ENCODE data around the gene GTSE1.
"Not testable (repeated sequence)": the region's sequence is repeated elsewhere in the genome, so short reads cannot be mapped to it uniquely, and the experiment has no call there.

Gene GTSE1

DNA sequence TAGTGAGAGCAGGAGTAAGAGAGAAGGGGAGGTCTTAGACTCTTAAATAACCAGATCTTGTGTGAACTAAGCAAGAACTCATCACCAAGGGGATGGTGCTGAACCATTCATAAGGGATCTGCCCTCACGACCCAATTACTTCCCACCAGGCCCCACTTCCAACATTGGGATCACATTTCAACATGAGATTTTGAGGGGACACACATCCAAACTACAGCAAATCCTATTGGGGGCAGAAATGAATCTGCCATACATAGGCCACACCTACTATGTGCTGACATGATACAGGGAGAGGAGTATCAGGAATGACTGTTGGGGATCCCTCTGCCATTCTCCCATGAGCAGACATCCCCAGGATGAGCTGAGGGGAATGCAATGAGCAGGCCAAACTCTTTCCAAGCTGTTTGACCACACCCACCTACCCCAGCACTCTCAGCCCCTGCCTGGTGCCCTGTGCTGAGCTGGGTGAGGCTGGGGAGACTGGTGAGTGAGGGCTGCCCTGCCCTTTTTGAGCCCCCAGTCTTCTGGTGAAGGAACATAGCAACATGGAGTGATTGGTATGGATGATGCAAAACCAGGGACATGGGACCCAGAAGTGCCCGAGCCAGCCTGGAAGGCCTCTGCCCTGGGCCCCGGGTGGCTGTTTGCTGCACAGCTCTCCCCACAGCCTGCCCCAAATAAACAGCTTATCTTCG is 1.2 kb upstream of the GTSE1 start:
- DNase-seq: no peak

GRCh38 chr22:46297151-46297812 is 612 bp downstream of the GTSE1 start:
- no peak for DNase-seq

- no peak for DNase-seq
Observed at GRCh38 chr22:46299101-46299500, 2.4 kb downstream of the GTSE1 start.

- DNase-seq: no peak
Observed at GRCh38 chr22:46300491-46300890, 3.8 kb downstream of the GTSE1 start.

- DNase-seq: no peak
Observed at GRCh38 chr22:46303347-46303965, 6.8 kb downstream of the GTSE1 start.

- no peak for DNase-seq
Observed at GRCh38 chr22:46308283-46308988, 11.8 kb downstream of the GTSE1 start.

DNA sequence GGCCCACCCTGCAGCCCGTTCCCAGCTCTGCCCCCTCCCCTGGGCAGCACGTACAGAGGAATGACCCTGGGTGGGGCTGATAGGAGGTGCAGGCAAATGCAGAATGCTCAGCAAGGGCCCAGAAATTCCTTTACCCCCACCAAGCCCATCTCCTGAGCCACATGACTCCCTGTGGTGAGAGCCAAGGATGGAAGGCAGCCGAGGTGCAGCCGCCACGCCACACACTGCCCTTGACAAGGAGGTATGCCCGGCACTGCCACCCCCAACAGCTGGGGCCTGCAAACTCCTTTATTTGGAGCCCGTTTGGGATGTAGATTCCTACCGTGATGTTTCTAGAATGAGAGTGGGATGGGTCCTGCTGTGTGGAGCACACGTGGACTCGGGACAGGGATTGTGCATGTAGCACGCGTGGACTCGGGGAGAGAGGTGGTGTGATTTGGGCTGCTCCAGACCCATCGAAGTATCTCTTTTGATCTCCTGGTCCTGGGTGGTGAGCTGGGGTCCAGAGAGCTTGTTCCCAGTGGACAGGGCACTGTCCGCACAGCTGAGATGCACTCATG is 12.9 kb downstream of the GTSE1 start:
- no peak for DNase-seq

DNA sequence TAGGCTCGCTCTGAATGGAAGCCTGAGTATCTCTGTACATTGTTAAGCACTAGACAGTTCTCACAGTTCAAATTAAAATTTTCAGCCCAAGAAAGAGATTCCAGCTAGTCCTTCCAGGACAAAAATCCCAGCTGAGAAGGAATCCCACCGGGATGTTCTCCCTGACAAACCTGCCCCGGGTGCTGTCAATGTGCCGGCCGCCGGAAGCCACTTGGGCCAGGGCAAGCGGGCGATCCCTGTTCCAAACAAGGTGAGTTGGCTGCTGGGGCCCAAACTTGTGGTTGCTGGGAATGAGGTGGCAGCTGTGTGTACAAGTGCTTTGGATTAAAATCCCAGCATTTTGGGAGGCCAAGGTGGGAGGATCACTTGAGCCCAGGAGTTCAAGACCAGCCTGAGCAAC is 15.4 kb downstream of the GTSE1 start:
- DNase-seq: no peak

- DNase-seq: not testable (repeated sequence)
Observed at GRCh38 chr22:46312848-46313247, 16.2 kb downstream of the GTSE1 start.

- no peak for DNase-seq
Observed at GRCh38 chr22:46315976-46316375, 19.3 kb downstream of the GTSE1 start.

GRCh38 chr22:46317646-46318045 is 21.0 kb downstream of the GTSE1 start:
- no peak for DNase-seq

DNA sequence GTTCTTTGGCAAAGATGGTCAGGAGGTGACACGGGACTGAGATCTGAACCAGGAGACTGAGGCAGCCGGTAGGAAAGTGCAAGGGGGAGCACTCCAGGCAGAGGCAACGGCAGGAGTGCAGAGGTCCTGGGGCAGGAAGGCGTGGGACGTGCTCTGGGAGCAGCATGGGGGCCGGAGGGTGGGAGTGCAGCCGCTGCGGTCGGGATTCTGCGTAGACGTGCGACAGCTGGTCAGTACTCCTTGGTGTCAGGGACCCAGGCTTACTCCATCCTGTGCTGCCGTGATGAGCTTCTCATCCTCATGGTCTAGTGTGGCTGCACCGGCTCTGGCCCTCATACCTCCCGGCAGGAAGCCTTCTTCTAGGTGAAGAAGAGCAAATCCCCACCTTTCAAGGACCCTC is 21.9 kb downstream of the GTSE1 start:
- DNase-seq: no peak

DNA sequence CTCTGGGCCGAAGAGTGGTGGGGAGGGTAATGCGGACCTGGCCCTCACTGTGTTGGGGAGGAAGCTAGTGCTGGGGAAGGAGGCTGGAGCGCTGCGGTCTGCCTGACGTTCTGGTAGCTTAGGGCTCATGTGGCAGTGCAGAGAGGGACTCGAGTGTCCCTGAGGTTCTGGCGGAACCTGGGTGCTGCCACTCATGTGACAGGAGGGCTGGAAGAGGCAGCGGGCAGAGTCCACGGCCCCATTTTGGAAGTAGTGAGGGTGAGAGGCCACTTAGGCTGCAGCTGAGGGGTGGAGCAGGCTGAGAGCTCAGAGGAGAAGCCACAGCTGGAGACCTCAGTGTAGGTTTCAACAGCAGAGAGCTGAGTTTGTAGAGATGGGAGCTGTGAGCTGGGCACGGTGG is 22.6 kb downstream of the GTSE1 start:
- no peak for DNase-seq

DNA sequence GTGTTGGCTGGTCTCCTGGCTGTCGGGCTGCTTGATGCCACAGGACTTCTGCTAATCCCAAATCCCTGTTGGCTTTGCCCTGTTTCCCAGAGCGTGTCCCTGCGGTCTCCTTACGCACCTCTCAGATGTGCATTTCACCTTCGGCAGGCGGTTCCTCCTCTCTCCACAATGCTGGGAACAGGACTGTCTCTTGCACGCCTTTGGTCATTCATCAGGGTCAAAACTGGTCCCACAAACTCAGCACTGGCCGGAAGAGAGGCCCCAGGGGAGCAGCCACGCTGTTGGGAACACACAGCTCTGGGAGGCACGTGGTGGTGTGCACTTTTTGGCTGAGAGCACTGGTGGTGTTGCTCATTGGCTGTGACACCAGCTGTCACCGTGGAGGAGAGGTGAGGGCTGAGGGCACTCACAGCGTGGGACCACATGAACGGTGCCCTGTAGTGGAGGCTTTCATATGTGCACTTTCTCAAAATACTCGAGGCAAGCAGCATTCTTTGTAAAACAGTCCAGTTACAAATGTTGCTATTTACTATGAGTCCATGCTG is 23.6 kb downstream of the GTSE1 start:
- DNase-seq: no peak

- no peak for DNase-seq
Observed at GRCh38 chr22:46320716-46321386, 24.2 kb downstream of the GTSE1 start.

- DNase-seq: no peak
Observed at GRCh38 chr22:46322711-46323110, 26.0 kb downstream of the GTSE1 start.

GRCh38 chr22:46323162-46323561 is 26.5 kb downstream of the GTSE1 start:
- DNase-seq: no peak

- DNase-seq: no peak
Observed at GRCh38 chr22:46326066-46326680, 29.5 kb downstream of the GTSE1 start.

DNA sequence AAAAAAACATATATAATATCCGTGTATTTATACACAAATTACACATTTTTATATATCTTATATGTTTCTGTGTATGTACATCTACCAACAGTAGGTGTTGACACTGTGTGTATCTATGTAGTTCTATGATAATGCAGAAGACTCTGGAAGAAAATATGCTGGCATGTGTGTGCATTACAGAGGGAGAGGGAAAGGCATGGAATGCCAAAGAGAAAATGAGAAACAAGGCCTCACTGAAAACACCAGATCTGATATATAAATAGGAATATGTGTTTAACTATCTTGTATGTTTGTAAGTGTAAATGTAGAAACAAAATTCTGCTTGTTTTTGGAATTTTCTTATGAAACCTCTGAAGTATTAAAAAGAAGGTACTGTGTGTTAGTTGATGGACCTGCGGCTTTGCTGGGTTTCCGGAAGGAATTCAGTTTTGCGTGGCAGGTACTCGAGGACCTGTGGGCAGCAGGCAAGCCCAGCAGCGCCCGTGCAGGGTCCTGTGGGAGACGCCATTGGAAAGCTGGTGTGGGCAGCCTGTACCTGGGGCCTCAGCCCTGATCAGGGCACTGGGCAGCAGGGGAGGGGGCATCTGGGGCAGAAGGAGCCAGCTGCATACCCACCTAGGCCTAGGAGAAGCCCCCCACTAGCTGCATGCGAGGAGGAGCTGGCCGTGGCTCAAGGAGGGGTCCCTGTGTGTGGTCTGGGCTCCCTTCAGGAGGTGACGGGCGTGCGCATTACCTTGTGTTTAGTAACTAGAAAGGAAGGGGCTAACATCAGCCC is 31.2 kb downstream of the GTSE1 start:
- DNase-seq: no peak

GRCh38 chr22:46328797-46329196 is 32.1 kb downstream of the GTSE1 start:
- DNase-seq: no peak

DNA sequence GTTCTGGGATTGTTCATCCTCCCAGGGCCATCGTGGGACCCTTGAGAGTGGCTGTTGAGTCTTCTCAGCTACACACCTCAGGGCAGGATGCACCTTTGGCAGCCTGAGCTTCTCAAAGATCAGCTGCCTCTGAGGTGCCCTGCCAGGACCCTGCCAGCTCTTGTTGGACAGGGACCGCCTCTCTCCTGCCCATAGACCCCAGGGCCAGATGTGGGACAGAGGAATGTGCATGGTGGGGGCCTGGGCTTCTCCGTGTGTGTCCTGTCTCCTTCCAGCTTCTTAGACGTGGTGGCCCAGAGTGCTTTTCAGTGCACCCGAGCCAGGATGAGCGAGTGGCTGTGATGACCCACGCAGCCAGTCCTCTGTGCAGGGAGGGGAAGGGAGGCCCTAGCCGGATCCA is 32.9 kb downstream of the GTSE1 start:
- no peak for DNase-seq

All from stimulated activated CD4-positive, alpha-beta T cell treated with anti-CD3 and anti-CD28 coated beads, Interleukin-12 subunit alpha, Interleukin-12 subunit beta, amount 100 ng/mL, for 4 hours (primary cell).